Thyroid gland (tissue), 4 donors: ENCODE data around the gene LDLRAD4. TPM values are rescaled to one million over a fixed set of nuclear protein-coding genes. Genes with fewer than 3 reads are reported as not detected.
A peak's percentile ranks its signal among the peaks of the same experiment; 100 is the strongest.

ENCODE experiments used
- DNase-seq, 2 donors: peaks; one replicate each; pipeline ENCODE4 v3.0.0-alpha.2; 2019
- H3K27ac ChIP-seq, 3 donors: fragments of 200-600 bp; sonication (generic); 1 replicate in 2 of 3; 2 replicates in 1 of 3; pipeline ENCODE4 v1.5.1; 2016 to 2019; ENCODE audit warnings: mild to moderate bottlenecking in 1 of 3, moderate library complexity in 1 of 3
- H3K27me3 ChIP-seq: fragments of 200-600 bp; sonication (generic); one replicate; pipeline ENCODE4 v1.5.1; 2019
- H3K36me3 ChIP-seq, 2 donors: fragments of 200-600 bp; sonication (generic); one replicate each; pipeline ENCODE4 v1.5.1; 2016 to 2019
- H3K4me1 ChIP-seq, 2 donors: fragments of 200-600 bp; sonication (generic); one replicate each; pipeline ENCODE4 v1.5.1; 2017 to 2019
- H3K4me3 ChIP-seq, 3 donors: fragments of 200-600 bp; sonication (generic); replicated peaks in 1 of 3; 1 replicate in 2 of 3; 2 replicates in 1 of 3; pipeline ENCODE4 v1.5.1; 2016; ENCODE audit warnings: mild to moderate bottlenecking in 1 of 3
- H3K9me3 ChIP-seq: fragments of 200-600 bp; sonication (generic); one replicate; pipeline ENCODE4 v1.5.1; 2017
- POLR2A ChIP-seq, 2 donors: fragments of 450-650 bp; IDR thresholded peaks; one replicate each; pipeline ENCODE4 v1.6.1; 2017; ENCODE audit warnings: antibody characterized with exemption in 2 of 2, mild to moderate bottlenecking in 2 of 2, moderate library complexity in 1 of 2
- WGBS, 2 donors: methylation state at CpG; one replicate each; pipeline ENCODE4 v1.1.5; 2017; 5-methylcytosine and 5-hydroxymethylcytosine counted together
- intact Hi-C: fragments of 100-400 bp; cut with DNase I; formaldehyde crosslinking; loops from one replicate; pipeline ENCODE4 v1.15.1; 2023
- total RNA-seq, 4 donors: library from RNA; depleted of rRNA; stranded (reverse); fragments of >200 nt; gene quantifications; one replicate each; pipeline ENCODE4 v1.2.3, GENCODE V29; 2016
- TF ChIP-seq, protein P1 (sequence below), 6 experiments: fragments of 200-600 bp in 3 of 6; fragments of 450-650 bp in 3 of 6; sonication (generic) in 3 of 6; IDR thresholded peaks; one replicate each; pipeline ENCODE4 v1.5.1; 2016 to 2019; ENCODE audit warnings: antibody characterized with exemption in 6 of 6, mild to moderate bottlenecking in 2 of 6, inconsistent platforms in 1 of 6, moderate library complexity in 1 of 6

Gene LDLRAD4
- total RNA-seq, 4 donors from 2014 or later, result 23.7 to 35.7 (median 29.7) TPM

DNA sequence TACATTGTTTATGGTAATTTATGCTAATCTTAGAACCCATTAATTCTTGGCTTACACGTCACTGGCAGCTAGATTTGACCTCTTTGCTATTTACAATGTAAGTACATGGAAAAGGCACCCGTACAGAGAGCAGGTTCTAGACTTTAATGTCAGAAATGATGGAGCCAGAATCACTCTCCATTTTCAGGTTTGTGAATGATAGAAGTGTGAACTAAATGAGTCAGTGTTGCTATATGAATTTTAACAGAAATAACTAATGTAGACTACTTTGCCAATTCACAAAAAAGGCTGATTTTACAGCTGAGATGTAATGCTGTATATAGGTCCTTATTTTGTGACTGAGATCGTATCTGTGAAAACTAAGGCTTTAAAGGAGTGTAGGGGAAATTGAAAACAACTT lies 214.6 kb downstream of the LDLRAD4 start:
- no peaks in the 10 kb centered on the region for H3K27me3 ChIP-seq
- no peak for DNase-seq
- H3K4me3 ChIP-seq, result no peak overlapping the region
- 83 to 93% methylated on average over 3 of the region's 3 CpGs for WGBS, 2 donors
- H3K27ac ChIP-seq, result no peak overlapping the region
- no peaks in the 10 kb centered on the region for H3K9me3 ChIP-seq
- no peak for TF ChIP-seq POLR2A (IDR thresholded peaks at IDR 0.05)
- TF ChIP-seq, protein P1, sequence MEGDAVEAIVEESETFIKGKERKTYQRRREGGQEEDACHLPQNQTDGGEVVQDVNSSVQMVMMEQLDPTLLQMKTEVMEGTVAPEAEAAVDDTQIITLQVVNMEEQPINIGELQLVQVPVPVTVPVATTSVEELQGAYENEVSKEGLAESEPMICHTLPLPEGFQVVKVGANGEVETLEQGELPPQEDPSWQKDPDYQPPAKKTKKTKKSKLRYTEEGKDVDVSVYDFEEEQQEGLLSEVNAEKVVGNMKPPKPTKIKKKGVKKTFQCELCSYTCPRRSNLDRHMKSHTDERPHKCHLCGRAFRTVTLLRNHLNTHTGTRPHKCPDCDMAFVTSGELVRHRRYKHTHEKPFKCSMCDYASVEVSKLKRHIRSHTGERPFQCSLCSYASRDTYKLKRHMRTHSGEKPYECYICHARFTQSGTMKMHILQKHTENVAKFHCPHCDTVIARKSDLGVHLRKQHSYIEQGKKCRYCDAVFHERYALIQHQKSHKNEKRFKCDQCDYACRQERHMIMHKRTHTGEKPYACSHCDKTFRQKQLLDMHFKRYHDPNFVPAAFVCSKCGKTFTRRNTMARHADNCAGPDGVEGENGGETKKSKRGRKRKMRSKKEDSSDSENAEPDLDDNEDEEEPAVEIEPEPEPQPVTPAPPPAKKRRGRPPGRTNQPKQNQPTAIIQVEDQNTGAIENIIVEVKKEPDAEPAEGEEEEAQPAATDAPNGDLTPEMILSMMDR (IDR thresholded peaks at IDR 0.05), result no peak
- intact Hi-C loops, result no loop called here
- H3K4me1 ChIP-seq, result peaks cover 6 to 17% of the 10 kb centered on the region in 2 donors
- no peaks in the 10 kb centered on the region for H3K36me3 ChIP-seq

DNA sequence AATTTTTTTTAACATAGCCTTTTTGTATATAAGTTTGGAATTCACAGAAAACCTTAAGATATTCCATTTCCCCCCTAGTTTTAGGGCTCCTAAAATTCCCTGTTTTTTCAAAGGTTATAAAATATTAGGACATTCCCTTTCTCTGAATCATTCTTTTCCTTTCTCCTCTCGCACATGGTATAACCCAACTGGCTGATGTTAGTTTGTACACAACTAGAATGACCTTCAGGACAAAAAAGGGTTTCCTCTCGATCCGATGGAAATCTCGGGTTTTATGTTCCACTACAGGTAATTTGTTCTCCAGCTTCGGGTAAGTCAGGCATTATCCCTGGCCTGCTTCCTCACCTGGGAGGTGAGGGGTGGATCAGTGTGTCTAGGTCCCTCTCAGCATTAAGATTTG lies 215.1 kb downstream of the LDLRAD4 start:
- intact Hi-C loops, result no loop called here
- 88 to 92% methylated on average over 5 of the region's 5 CpGs for WGBS, 2 donors
- H3K4me1 ChIP-seq, result peaks cover 9 to 22% of the 10 kb centered on the region in 2 donors
- H3K9me3 ChIP-seq, result no peaks in the 10 kb centered on the region
- DNase-seq, result no peak
- H3K27me3 ChIP-seq, result no peaks in the 10 kb centered on the region
- H3K27ac ChIP-seq, result no peak overlapping the region
- no peaks in the 10 kb centered on the region for H3K36me3 ChIP-seq
- TF ChIP-seq POLR2A (IDR thresholded peaks at IDR 0.05), result no peak
- TF ChIP-seq, protein P1 (IDR thresholded peaks at IDR 0.05), result no peak
- no peak overlapping the region for H3K4me3 ChIP-seq

DNA sequence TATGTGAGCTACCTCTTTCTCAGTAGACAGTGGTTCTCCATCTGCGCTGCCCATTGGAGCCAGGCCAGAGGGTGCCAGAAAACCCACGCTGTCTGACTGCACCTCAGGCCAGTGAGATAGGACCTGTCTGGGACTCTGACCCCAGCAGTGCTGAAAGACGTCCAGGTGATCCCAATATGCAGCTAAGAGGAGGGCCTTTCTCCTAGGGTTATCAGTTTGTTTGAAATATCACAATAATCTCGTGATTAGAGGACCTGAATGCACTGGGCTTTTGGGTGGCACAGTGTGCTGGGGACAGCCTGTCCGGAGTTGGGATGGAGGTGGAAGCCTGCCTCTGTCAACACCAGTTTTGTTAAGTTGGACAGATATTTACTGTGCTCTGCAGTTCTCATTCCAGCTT lies 216.3 kb downstream of the LDLRAD4 start:
- H3K4me1 ChIP-seq, result peaks cover 9 to 25% of the 10 kb centered on the region in 2 donors
- intact Hi-C loops, result no loop called here
- no peaks in the 10 kb centered on the region for H3K27me3 ChIP-seq
- H3K27ac ChIP-seq, result no peak overlapping the region
- no peaks in the 10 kb centered on the region for H3K36me3 ChIP-seq
- TF ChIP-seq, protein P1 (IDR thresholded peaks at IDR 0.05), result no peak
- no peak for TF ChIP-seq POLR2A (IDR thresholded peaks at IDR 0.05)
- 90 to 95% methylated on average over 5 of the region's 5 CpGs for WGBS, 2 donors
- no peak for DNase-seq
- H3K9me3 ChIP-seq, result no peaks in the 10 kb centered on the region
- no peak overlapping the region for H3K4me3 ChIP-seq

DNA sequence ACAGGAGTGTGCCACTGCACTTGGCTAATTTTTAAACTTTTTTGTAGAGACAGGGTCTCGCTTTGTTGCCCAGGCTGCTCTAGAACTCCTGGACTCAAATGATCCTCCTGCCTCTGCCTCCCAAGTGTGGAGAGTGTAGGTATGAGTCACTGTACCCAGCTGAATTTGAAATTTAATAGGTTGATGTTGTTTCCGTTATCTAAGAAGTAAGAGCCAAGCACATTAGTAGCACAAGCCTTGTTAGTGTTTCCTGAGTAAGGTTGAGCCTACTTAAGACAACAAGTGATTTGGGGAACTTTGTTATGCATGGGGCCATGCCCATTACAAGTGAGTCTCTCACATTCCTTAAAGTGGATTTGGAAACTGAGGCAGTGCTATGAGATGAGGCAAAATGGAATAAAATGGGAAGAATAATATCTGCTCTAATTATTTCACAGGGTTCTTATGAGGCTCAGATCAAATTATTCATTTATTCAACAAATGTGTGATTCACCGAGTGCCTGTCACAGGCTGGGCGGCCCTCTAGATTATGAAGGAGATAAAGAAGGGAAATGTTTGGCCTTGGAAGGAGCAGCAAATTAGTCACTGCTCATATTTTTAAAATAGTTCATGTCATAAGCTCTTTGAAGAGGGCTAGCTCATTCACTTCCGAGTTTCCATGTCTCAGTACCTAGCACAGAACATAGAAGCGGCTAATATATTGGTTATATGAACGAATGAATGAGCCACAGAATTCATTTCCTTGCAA lies 217.2 kb downstream of the LDLRAD4 start:
- intact Hi-C loops, result no loop called here

DNA sequence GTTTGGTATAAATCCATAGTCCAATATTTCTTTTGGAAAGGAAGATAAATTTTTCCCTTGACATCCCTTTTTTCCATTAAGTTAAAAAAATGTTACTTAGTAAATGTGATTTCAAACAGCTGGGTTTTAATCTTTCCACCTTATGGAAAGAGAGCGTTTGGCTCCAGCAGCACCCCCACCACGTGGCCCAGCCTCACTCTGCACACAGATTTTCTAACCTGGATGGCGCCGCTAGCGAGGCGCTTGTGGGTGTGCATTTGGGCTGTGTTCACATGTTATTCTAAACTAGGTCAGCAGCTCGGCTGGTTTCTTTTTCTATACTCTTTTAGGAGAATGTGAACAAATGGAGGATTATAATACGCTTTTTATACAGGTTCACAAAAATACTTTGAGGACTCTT lies 218.0 kb downstream of the LDLRAD4 start:
- Histone ChIP-seq H3K4me3 (no peak overlapping the region), H3K27me3 (no peaks in the 10 kb centered on the region), H3K9me3 (no peaks in the 10 kb centered on the region), H3K36me3 (no peaks in the 10 kb centered on the region), H3K27ac (peak overlapping the region in 1 of 3 donors; percentile 51), H3K4me1 (peaks cover 9 to 25% of the 10 kb centered on the region in 2 donors)
- TF ChIP-seq, protein P1 (IDR thresholded peaks at IDR 0.05), result no peak
- no peak for TF ChIP-seq POLR2A (IDR thresholded peaks at IDR 0.05)
- no peak for DNase-seq
- WGBS, 2 donors, result 90 to 94% methylated on average over 8 of the region's 8 CpGs
- intact Hi-C loops, result no loop called here

More for the DNA sequence above, 217.2 kb downstream of the LDLRAD4 start:
- Histone ChIP-seq H3K9me3 (no peaks in the 10 kb centered on the region), H3K36me3 (no peaks in the 10 kb centered on the region), H3K4me3 (no peak overlapping the region), H3K4me1 (peaks cover 9 to 25% of the 10 kb centered on the region in 2 donors), H3K27ac (peak overlapping the region in 1 of 3 donors; percentile 51), H3K27me3 (no peaks in the 10 kb centered on the region)
- WGBS, 2 donors, result 81 to 88% methylated on average over 7 of the region's 7 CpGs
- DNase-seq, result no peak
- TF ChIP-seq, protein P1 (IDR thresholded peaks at IDR 0.05), result no peak
- no peak for TF ChIP-seq POLR2A (IDR thresholded peaks at IDR 0.05)
